H9 (cell line): Measurements from ENCODE around the gene CTNNBL1. TPM values are rescaled to one million over a fixed set of nuclear protein-coding genes. Genes with fewer than 3 reads are reported as not detected.

Source experiments
- DNase-seq: peaks from one replicate; pipeline ENCODE4 v3.0.0-alpha.2; 2017
- H2AFZ ChIP-seq: one replicate; pipeline ENCODE4 v1.6.1; 2013; ENCODE audit warnings: mild to moderate bottlenecking, low read length, control low read depth, moderate library complexity
- H2AK5ac ChIP-seq: 2 replicates; pipeline ENCODE4 v1.6.1; 2013; ENCODE audit warnings: low read length, control low read depth, mixed read lengths; ENCODE audit not compliant: insufficient read length
- H2BK120ac ChIP-seq: one replicate; pipeline ENCODE4 v1.6.1; 2013; ENCODE audit warnings: low read depth, mild to moderate bottlenecking, low read length, control low read depth, inconsistent platforms; ENCODE audit not compliant: poor library complexity, severe bottlenecking
- H2BK12ac ChIP-seq: 2 replicates; pipeline ENCODE4 v1.6.1; 2013; ENCODE audit warnings: low read length, control low read depth, mixed read lengths, low read depth; ENCODE audit not compliant: insufficient read length
- H2BK15ac ChIP-seq: 2 replicates; pipeline ENCODE4 v1.6.1; 2013; ENCODE audit warnings: low read depth, low read length, control low read depth
- H2BK20ac ChIP-seq: one replicate; pipeline ENCODE4 v1.6.1; 2013; ENCODE audit warnings: low read depth, mild to moderate bottlenecking, low read length, control low read depth, inconsistent platforms; ENCODE audit not compliant: poor library complexity, severe bottlenecking
- H2BK5ac ChIP-seq: 2 replicates; pipeline ENCODE4 v1.6.1; 2013; ENCODE audit warnings: low read length, control low read depth, mixed read lengths; ENCODE audit not compliant: insufficient read length
- H3K14ac ChIP-seq: 2 replicates; pipeline ENCODE4 v1.6.1; 2013; ENCODE audit warnings: low read length, control low read depth; ENCODE audit not compliant: insufficient read depth
- H3K18ac ChIP-seq: 2 replicates; pipeline ENCODE4 v1.6.1; 2013; ENCODE audit warnings: low read depth, mild to moderate bottlenecking, mixed read lengths, low read length, control low read depth; ENCODE audit not compliant: insufficient read length
- H3K23ac ChIP-seq: 2 replicates; pipeline ENCODE4 v1.6.1; 2013; ENCODE audit warnings: low read length, control low read depth, mixed read lengths, low read depth; ENCODE audit not compliant: insufficient read length
- H3K23me2 ChIP-seq: 2 replicates; pipeline ENCODE4 v1.6.1; 2013; ENCODE audit warnings: low read depth, mild to moderate bottlenecking, mixed read lengths, low read length, control low read depth; ENCODE audit not compliant: insufficient read length, poor library complexity, severe bottlenecking
- H3K27ac ChIP-seq: 2 replicates; pipeline ENCODE4 v1.5.1; 2013; ENCODE audit warnings: low read length, control low read depth, mixed read lengths, low read depth; ENCODE audit not compliant: insufficient read length
- H3K27me3 ChIP-seq: 2 replicates; pipeline ENCODE4 v1.6.1; 2013; ENCODE audit warnings: low read length, control low read depth, inconsistent platforms; ENCODE audit not compliant: insufficient read depth
- H3K4ac ChIP-seq: 2 replicates; pipeline ENCODE4 v1.6.1; 2013; ENCODE audit warnings: low read depth, mild to moderate bottlenecking, control low read depth, inconsistent platforms, low read length, moderate library complexity
- H3K4me1 ChIP-seq: 2 replicates; pipeline ENCODE4 v1.6.1; 2013; ENCODE audit warnings: low read length, control low read depth, inconsistent platforms; ENCODE audit not compliant: insufficient read depth
- H3K4me2 ChIP-seq: 2 replicates; pipeline ENCODE4 v1.6.1; 2013; ENCODE audit warnings: low read length, control low read depth, mixed read lengths; ENCODE audit not compliant: insufficient read length, insufficient read depth
- H3K56ac ChIP-seq: 2 replicates; pipeline ENCODE4 v1.6.1; 2013; ENCODE audit warnings: low read depth, mild to moderate bottlenecking, mixed read lengths, low read length, control low read depth; ENCODE audit not compliant: insufficient read length
- H3K79me1 ChIP-seq: 2 replicates; pipeline ENCODE4 v1.6.1; 2013; ENCODE audit warnings: low read depth, mild to moderate bottlenecking, moderate library complexity, low read length, control low read depth, inconsistent platforms; ENCODE audit not compliant: insufficient read depth, poor library complexity, severe bottlenecking
- H3K79me2 ChIP-seq: 2 replicates; pipeline ENCODE4 v1.6.1; 2013; ENCODE audit warnings: low read length, control low read depth, inconsistent platforms; ENCODE audit not compliant: insufficient read depth
- H3K9ac ChIP-seq: 2 replicates; pipeline ENCODE4 v1.6.1; 2013; ENCODE audit warnings: low read length, control low read depth, mixed read lengths; ENCODE audit not compliant: insufficient read length; ENCODE audit errors: extremely low read depth
- H3K9me3 ChIP-seq: one replicate; pipeline ENCODE4 v1.6.1; 2013; ENCODE audit warnings: low read depth, low read length, inconsistent platforms; ENCODE audit not compliant: control insufficient read depth
- H3T11ph ChIP-seq: one replicate; pipeline ENCODE4 v1.6.1; 2013; ENCODE audit warnings: mild to moderate bottlenecking, low read length, control low read depth, inconsistent platforms
- H4K20me1 ChIP-seq: one replicate; pipeline ENCODE4 v1.6.1; 2013; ENCODE audit not compliant: control insufficient read depth, insufficient read length, insufficient read depth
- H4K5ac ChIP-seq: 2 replicates; pipeline ENCODE4 v1.6.1; 2013; ENCODE audit warnings: low read depth, mild to moderate bottlenecking, mixed read lengths, low read length, control low read depth; ENCODE audit not compliant: insufficient read length
- H4K8ac ChIP-seq: replicated peaks from 2 replicates; pipeline ENCODE4 v1.6.1; 2013; ENCODE audit warnings: low read length, control low read depth, mixed read lengths, low read depth; ENCODE audit not compliant: insufficient read length
- H4K91ac ChIP-seq: 2 replicates; pipeline ENCODE4 v1.6.1; 2013; ENCODE audit warnings: low read depth, mild to moderate bottlenecking, moderate library complexity, mixed read lengths, low read length, control low read depth; ENCODE audit not compliant: insufficient read length
- H3K27ac Mint-ChIP-seq, 3 experiments: 2 replicates in 2 of 3; 3 replicates in 1 of 3; pipeline ENCODE4 v1.8.0; 2020 to 2021; ENCODE audit warnings: mixed read lengths in 3 of 3, mild to moderate bottlenecking in 1 of 3, moderate library complexity in 1 of 3
- H3K27me3 Mint-ChIP-seq: 2 replicates; pipeline ENCODE4 v1.8.0; 2021; ENCODE audit warnings: low read depth, mild to moderate bottlenecking, moderate library complexity, mixed read lengths
- H3K36me3 Mint-ChIP-seq, 3 experiments: 2 replicates in 2 of 3; 3 replicates in 1 of 3; pipeline ENCODE4 v1.8.0; 2020 to 2021; ENCODE audit warnings: low read depth in 3 of 3, mixed read lengths in 3 of 3; ENCODE audit not compliant: insufficient read depth in 1 of 3
- H3K4me1 Mint-ChIP-seq, 2 experiments: 2 replicates each; pipeline ENCODE4 v1.8.0; 2020; ENCODE audit warnings: mixed read lengths in 2 of 2
- H3K4me3 Mint-ChIP-seq, 2 experiments: 2 replicates in 1 of 2; 3 replicates in 1 of 2; pipeline ENCODE4 v1.8.0; 2020 to 2021; ENCODE audit warnings: mild to moderate bottlenecking in 2 of 2, mixed read lengths in 2 of 2, moderate library complexity in 1 of 2
- H3K9me3 Mint-ChIP-seq, 2 experiments: 2 replicates in 1 of 2; 3 replicates in 1 of 2; pipeline ENCODE4 v1.8.0; 2020; ENCODE audit warnings: mild to moderate bottlenecking in 2 of 2, mixed read lengths in 2 of 2, moderate library complexity in 1 of 2
- CTCF ChIP-seq: fragments of 200-600 bp; sonication (generic); conservative IDR thresholded peaks from 3 replicates; pipeline ENCODE4 v1.8.0; 2021; ENCODE audit warnings: antibody characterized with exemption, mild to moderate bottlenecking
- WGBS: extraction: QIAGEN DNeasy Blood & Tissue Kit; methylation state at CpG from one replicate; pipeline ENCODE4 v1.1.7; 2013; ENCODE audit warnings: missing lambda C conversion rate, low lambda C conversion rate, mixed read lengths; ENCODE audit not compliant: insufficient read length; ENCODE audit errors: extremely low coverage; 5-methylcytosine and 5-hydroxymethylcytosine counted together
- total RNA-seq: library from RNA; stranded (reverse); gene quantifications from 2 replicates; pipeline ENCODE4 v1.2.1, GENCODE V29; 2021

CTNNBL1 gene
- total RNA-seq, 1 experiment from 2014 or later = 67.2 TPM

- no peak overlapping the region for H3K4ac ChIP-seq
- H3K79me2 ChIP-seq = no peaks in the 10 kb centered on the region
- no peaks in the 10 kb centered on the region for H3K9me3 ChIP-seq
- no peak overlapping the region for H3K56ac ChIP-seq
- no CpG with 5 or more reads among the region's 5 CpGs for WGBS
- H3K27ac ChIP-seq = no peak overlapping the region
- Mint-ChIP-seq H3K36me3 (peaks cover 9 to 17% (median 11%) of the 10 kb centered on the region in 3 experiments; a peak in 5 of 7 replicates), H3K9me3 (no peaks in the 10 kb centered on the region), H3K27me3 (no peaks in the 10 kb centered on the region), H3K27ac (peak overlapping the region in 1 of 3 experiments; percentile 18; a peak in 1 of 7 replicates), H3K4me1 (peaks cover 12 to 15% of the 10 kb centered on the region in 2 experiments), H3K4me3 (no peak overlapping the region)
- H2BK20ac ChIP-seq = no peak overlapping the region
- no peak overlapping the region for H2BK120ac ChIP-seq
- no peak overlapping the region for H4K91ac ChIP-seq
- H3K23ac ChIP-seq = no peak overlapping the region
- no peaks in the 10 kb centered on the region for H3K79me1 ChIP-seq
- no peak overlapping the region for H4K8ac ChIP-seq
- no peaks in the 10 kb centered on the region for H3K27me3 ChIP-seq
- H2BK5ac ChIP-seq = no peak overlapping the region
- no peak for TF ChIP-seq CTCF
- no peak overlapping the region for H3K14ac ChIP-seq
- no peak overlapping the region for H2BK12ac ChIP-seq
- H3T11ph ChIP-seq = no peak overlapping the region
- H2AFZ ChIP-seq = no peak overlapping the region
- no peaks in the 10 kb centered on the region for H4K20me1 ChIP-seq
- H3K9ac ChIP-seq = no peak overlapping the region
- no peak overlapping the region for H3K18ac ChIP-seq
- no peak overlapping the region for H2BK15ac ChIP-seq
- no peak for DNase-seq
- H4K5ac ChIP-seq = no peak overlapping the region
- H3K4me1 ChIP-seq = peaks cover 4% of the 10 kb centered on the region; the same call in 1 of the 2 replicates
- no peak overlapping the region for H3K4me2 ChIP-seq
- H2AK5ac ChIP-seq = no peak overlapping the region
- no peaks in the 10 kb centered on the region for H3K23me2 ChIP-seq
These were observed 113.8 kb downstream of the CTNNBL1 start for GRCh38 chr20:37807471-37808232.
